Motor neuron (in vitro differentiated cells): Measurements from ENCODE around the gene THADA. TPM values are rescaled to one million over a fixed set of nuclear protein-coding genes. Genes with fewer than 3 reads are reported as not detected.
A peak's percentile ranks its signal among the peaks of the same experiment; 100 is the strongest.

Experiments
- ATAC-seq, 8 experiments: fragments of 200-7000 bp; cut with Tn5 transposase; replicated peaks in 6 of 8; 2 replicates each; pipeline ENCODE4 v1.8.0; 2021; ENCODE audit warnings: mild to moderate bottlenecking in 8 of 8, moderate library complexity in 8 of 8
- H3K27ac ChIP-seq, 2 donors: fragments of 250-450 bp; sonication (Bioruptor Pico); 2 replicates each; pipeline ENCODE4 v1.9.0; 2021; ENCODE audit warnings: antibody characterized with exemption in 2 of 2, mild to moderate bottlenecking in 2 of 2, moderate library complexity in 1 of 2
- H3K4me1 ChIP-seq, 2 donors: fragments of 250-450 bp; sonication (Bioruptor Pico); replicated peaks in 1 of 2; 2 replicates each; pipeline ENCODE4 v1.6.1; 2021; ENCODE audit warnings: antibody characterized with exemption in 2 of 2, mild to moderate bottlenecking in 2 of 2, moderate library complexity in 1 of 2
- H3K4me3 ChIP-seq, 5 donors: fragments of 250-450 bp; sonication (Bioruptor Pico); 2 replicates each; pipeline ENCODE4 v1.9.0; 2021; ENCODE audit warnings: antibody characterized with exemption in 5 of 5, mild to moderate bottlenecking in 5 of 5, moderate library complexity in 4 of 5
- WGBS, 10 experiments: fragments of 450-650 bp; shearing (Covaris generic); methylation state at CpG; one replicate each; pipeline ENCODE4 v1.0.0; 2022; 5-methylcytosine and 5-hydroxymethylcytosine counted together
- in situ Hi-C, 9 experiments: fragments of 400-800 bp; cut with MboI; loops; one replicate each; pipeline ENCODE4 v1.15.0; 2021; ENCODE audit warnings: low sequenced_read_pairs in 9 of 9, low pct_unique_long_range_greater_than_20kb in 2 of 9; ENCODE audit not compliant: unreplicated experiment in 9 of 9
- total RNA-seq, 8 experiments: library from RNA; unstranded; fragments of 300-600 nt; gene quantifications; 2 replicates each; pipeline versions ENCODE4 v1.2.3 to v1.2.4, GENCODE V29; 2022

THADA gene
- total RNA-seq, 8 experiments from 2014 or later, result 10.4 to 33.6 (median 15.9) TPM

GRCh38 chr2:43326101-43326825, 269.6 kb downstream of the THADA start:
- Histone ChIP-seq H3K4me3 (no peak overlapping the region), H3K27ac (no peak overlapping the region), H3K4me1 (peaks cover 4 to 7% of the 10 kb centered on the region in 2 donors)
- 83 to 100% (median 100%) methylated on average over 1 to 2 of the region's 2 CpGs; no CpG with 5 or more reads in 3 of the 10 experiments for WGBS, 10 experiments
- ATAC-seq, result no peak
- in situ Hi-C loops, result no loop called here

- ATAC-seq, result peak in 5 of 8 experiments; percentile 21 to 69 (median 57)
- in situ Hi-C loops, result no loop called here
- Histone ChIP-seq H3K27ac (no peak overlapping the region), H3K4me1 (peaks cover 4 to 7% of the 10 kb centered on the region in 2 donors), H3K4me3 (no peak overlapping the region)
- 20 to 83% (median 43%) methylated on average over 1 to 2 of the region's 2 CpGs for whole genome bisulfite sequencing, 10 experiments
Observed at GRCh38 chr2:43325107-43325811, 270.6 kb downstream of the THADA start.

- peak in 3 of 8 experiments; percentile 10 to 85 (median 83) for ATAC-seq
- in situ Hi-C loops, result no loop called here
- H3K27ac ChIP-seq, result no peak overlapping the region
Observed at GRCh38 chr2:43324259-43325106, 271.4 kb downstream of the THADA start.

GRCh38 chr2:43323857-43324256, 272.0 kb downstream of the THADA start:
- 40 to 100% (median 96%) methylated on average over 2 to 4 of the region's 4 CpGs; no CpG with 5 or more reads in 1 of the 10 experiments for WGBS, 10 experiments
- ATAC-seq, result peak in 1 of 8 experiments; percentile 16
- peaks cover 4 to 5% of the 10 kb centered on the region in 2 donors for H3K4me1 ChIP-seq
- in situ Hi-C loops, result no loop called here
- H3K27ac ChIP-seq, result no peak overlapping the region
- no peak overlapping the region for H3K4me3 ChIP-seq

More at GRCh38 chr2:43324259-43325106, 271.4 kb downstream of the THADA start:
- Histone ChIP-seq H3K4me3 (no peak overlapping the region), H3K4me1 (peaks cover 4 to 7% of the 10 kb centered on the region in 2 donors)
- WGBS, 10 experiments, result 20 to 100% (median 82%) methylated on average over 1 to 7 of the region's 8 CpGs; no CpG with 5 or more reads in 1 of the 10 experiments

GRCh38 chr2:43321446-43321845, 274.4 kb downstream of the THADA start:
- Histone ChIP-seq H3K27ac (no peak overlapping the region), H3K4me3 (no peak overlapping the region), H3K4me1 (peaks cover 0 to 2% of the 10 kb centered on the region in 2 donors)
- in situ Hi-C loops, result no loop called here
- 60 to 100% (median 100%) methylated on average over 1 of the region's 1 CpG; no CpG with 5 or more reads in 2 of the 10 experiments for WGBS, 10 experiments
- no peak for ATAC-seq

DNA sequence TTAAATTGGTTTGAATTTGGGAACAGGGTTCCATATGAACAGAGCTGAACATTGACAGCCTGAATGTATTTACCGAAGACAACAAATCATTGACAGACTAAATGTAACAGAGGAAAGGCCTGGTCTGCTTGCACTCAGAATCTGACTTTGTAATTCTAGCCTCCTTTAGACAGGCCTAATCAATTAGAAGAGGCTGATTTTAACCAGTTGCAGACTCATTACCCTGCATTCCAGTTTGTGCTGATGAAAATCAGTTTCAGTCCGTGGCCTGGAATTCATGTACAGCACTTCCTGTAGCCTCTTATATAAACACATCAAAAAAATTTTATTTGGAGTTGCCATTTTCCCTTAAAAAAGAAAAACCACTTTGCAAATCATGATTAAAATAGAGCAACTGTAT, 276.3 kb downstream of the THADA start:
- in situ Hi-C loops, result no loop called here
- no peak for ATAC-seq
- H3K27ac ChIP-seq, result no peak overlapping the region

GRCh38 chr2:43318791-43319190, 277.0 kb downstream of the THADA start:
- in situ Hi-C loops, result no loop called here
- Histone ChIP-seq H3K27ac (no peak overlapping the region), H3K4me1 (peaks cover 0 to 2% of the 10 kb centered on the region in 2 donors), H3K4me3 (no peak overlapping the region)
- ATAC-seq, result no peak

More for the DNA sequence above, 276.3 kb downstream of the THADA start:
- Histone ChIP-seq H3K4me3 (no peak overlapping the region), H3K4me1 (peaks cover 0 to 2% of the 10 kb centered on the region in 2 donors)
- 29 to 88% (median 56%) methylated on average over 1 to 2 of the region's 2 CpGs for WGBS, 10 experiments

DNA sequence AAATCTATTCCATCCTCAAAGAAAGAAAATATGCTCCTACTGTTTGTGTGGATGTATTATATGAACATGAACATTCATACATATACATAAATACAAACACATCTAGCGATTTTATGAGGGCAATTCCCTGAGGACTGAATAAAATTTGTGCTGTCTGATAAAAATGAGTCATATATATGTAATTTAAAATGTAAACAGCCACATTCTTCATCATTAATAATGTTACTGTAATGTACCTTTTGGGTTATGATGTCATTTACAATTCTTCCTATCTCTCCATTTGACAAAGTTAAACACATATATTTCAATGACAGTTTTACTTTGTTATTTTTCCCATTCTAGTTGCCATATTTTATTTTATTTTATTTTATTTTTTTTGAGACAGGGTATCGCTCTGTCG, 278.2 kb downstream of the THADA start:
- Histone ChIP-seq H3K27ac (no peak overlapping the region), H3K4me1 (peaks cover 0 to 6% of the 10 kb centered on the region in 2 donors), H3K4me3 (no peak overlapping the region)
- WGBS, 10 experiments, result 71 to 100% (median 89%) methylated on average over 1 to 3 of the region's 3 CpGs; no CpG with 5 or more reads in 1 of the 10 experiments
- ATAC-seq, result no peak
- in situ Hi-C loops, result no loop called here

DNA sequence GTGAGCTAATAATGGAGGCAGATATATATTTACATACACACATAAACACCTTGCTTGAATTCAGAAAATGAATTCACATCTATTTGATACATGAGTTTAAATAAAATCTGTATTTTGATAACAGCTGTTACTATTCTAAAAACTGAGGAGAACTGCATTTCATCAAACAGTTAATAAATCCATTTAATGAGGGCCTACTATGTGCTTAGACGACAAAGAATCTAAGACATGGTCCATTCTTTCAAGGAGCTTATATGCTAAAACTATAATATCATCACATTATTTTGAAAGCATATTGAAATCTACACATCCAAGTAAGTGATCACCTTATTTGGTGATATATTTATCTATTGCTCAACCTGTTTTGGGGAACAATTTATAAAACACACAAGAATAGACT, 278.6 kb downstream of the THADA start:
- ATAC-seq, result no peak
- 67 to 100% (median 82%) methylated on average over 1 of the region's 1 CpG; no CpG with 5 or more reads in 4 of the 10 experiments for WGBS, 10 experiments
- no peak overlapping the region for H3K27ac ChIP-seq
- in situ Hi-C loops, result no loop called here
- peaks cover 0 to 6% of the 10 kb centered on the region in 2 donors for H3K4me1 ChIP-seq
- no peak overlapping the region for H3K4me3 ChIP-seq

DNA sequence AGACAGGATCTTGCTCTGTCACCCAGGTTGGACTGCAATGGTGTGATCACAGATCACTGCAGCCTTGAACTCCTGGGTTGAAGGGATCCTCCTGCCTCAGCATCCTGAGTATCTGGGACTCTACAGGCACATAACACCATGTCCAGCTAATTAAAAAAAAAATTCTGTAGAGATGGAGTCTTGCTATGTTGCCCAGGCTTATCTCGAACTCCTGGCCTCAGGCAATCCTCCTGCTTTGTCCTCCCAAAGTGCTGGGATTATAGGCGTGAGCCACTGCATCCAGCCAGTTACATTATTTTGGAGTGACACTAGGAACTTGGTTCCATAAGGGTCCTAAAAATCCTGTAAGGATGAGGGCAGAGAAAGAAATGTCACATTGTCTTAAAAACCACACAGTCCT, 280.4 kb downstream of the THADA start:
- H3K27ac ChIP-seq, result no peak overlapping the region
- 90 to 100% (median 100%) methylated on average over 1 to 2 of the region's 2 CpGs; no CpG with 5 or more reads in 5 of the 10 experiments for WGBS, 10 experiments
- ATAC-seq, result no peak
- in situ Hi-C loops, result no loop called here
- peaks cover 0 to 6% of the 10 kb centered on the region in 2 donors for H3K4me1 ChIP-seq
- H3K4me3 ChIP-seq, result no peak overlapping the region

DNA sequence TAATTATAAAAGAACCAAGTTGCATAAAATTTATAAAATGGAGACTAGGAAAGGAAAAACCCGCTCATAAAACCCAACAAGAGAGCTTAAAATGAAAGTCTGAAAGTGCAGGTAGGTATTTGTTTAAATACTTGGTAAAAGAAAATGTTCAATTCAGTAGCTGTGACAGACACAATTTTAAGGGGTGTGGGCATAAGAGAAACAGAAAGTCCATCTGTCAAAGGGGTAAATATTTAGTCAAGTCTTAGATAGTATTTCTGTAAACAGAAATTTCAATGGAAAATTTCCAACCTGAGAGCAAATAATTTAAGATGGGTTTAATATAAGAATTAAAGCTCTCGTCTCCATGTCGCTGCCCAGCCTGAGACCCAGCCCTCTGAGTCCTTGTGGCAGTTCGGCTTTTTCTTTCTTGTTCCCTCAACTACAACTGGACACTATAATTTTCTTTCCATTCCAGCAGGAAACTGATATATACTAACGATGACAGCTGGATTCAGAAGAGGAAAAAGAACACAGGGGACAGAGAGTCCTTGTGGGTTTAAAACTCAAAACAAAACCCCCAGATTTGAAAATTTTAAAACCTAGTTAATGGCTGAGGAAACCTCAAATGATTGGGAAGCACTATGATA, 281.4 kb downstream of the THADA start:
- peaks cover 0 to 6% of the 10 kb centered on the region in 2 donors for H3K4me1 ChIP-seq
- H3K27ac ChIP-seq, result no peak overlapping the region
- no peak for ATAC-seq
- H3K4me3 ChIP-seq, result no peak overlapping the region
- WGBS, 10 experiments, result 63 to 100% (median 89%) methylated on average over 3 to 5 of the region's 5 CpGs
- in situ Hi-C loops, result no loop called here

DNA sequence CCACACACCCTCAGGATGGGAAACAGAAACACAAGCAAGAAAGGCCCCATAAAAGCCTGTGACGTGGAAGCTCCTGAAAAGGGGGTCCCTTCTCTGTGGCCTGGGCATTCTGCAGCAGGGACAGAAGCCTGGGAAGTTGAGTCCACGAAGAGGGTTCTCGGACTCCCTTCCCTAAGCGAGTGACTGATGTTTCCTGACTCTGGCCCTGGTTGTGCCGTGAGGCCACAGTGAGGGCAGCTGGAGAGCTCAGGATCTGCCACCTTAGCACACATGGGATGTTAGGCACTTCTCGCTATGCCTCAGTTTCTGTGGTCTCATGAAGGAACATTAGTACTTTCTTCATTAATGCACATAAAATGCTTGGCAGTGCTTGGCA, 282.2 kb downstream of the THADA start:
- in situ Hi-C loops, result no loop called here
- Histone ChIP-seq H3K4me3 (no peak overlapping the region), H3K4me1 (peaks cover 0 to 4% of the 10 kb centered on the region in 2 donors), H3K27ac (no peak overlapping the region)
- ATAC-seq, result no peak
- WGBS, 10 experiments, result 70 to 100% (median 90%) methylated on average over 1 to 3 of the region's 6 CpGs; no CpG with 5 or more reads in 4 of the 10 experiments
